Activated CD4-positive, alpha-beta T cell treated with anti-CD3 and anti-CD28 coated beads, Interleukin-2, amount 50 U/mL, for 1 hour (primary cell): ENCODE measurements around the gene NOTCH1.

Experiments
- DNase-seq: peaks from one replicate; pipeline ENCODE4 v3.0.0-alpha.2; 2020

Gene NOTCH1

GRCh38 chr9:136455043-136456002 lies 90.5 kb downstream of the NOTCH1 start:
- DNase-seq: no peak

DNA sequence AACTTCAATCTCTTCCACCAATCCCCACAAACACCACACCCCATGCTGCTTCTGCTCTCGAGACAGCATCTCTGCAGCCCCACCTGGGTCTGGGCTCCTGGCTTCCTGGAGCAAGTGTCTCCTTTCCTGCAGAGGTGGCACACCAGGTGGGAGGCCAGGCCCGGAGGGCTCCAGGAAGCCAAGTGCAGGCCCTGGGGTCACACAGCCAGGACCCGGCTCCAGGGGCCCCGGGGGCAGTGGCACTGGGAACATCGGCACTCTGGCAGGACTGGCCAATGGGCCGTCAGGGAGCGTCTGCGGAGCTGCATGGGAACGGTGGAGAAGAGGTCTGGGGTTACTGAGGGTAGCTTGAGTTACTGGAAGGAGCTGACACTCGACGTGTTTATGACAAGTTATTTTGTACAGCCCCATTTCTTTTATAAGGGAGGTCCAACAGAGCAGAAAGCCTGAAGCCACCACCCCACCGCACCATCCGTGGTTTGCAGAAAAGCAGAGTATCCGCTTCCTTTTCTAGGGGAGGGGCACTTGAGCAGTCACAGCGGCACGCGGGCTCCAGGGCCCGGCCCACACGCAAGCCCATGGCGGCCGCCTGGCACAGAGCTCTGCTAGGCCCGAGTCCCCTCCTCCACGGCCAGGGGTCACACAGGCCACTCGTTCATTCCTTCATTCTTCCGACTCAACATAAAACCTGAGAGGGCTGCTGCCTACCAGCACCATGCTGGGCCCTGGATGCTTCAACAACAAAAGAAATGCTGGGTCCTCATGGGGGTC lies 91.6 kb downstream of the NOTCH1 start:
- DNase-seq: no peak

DNA sequence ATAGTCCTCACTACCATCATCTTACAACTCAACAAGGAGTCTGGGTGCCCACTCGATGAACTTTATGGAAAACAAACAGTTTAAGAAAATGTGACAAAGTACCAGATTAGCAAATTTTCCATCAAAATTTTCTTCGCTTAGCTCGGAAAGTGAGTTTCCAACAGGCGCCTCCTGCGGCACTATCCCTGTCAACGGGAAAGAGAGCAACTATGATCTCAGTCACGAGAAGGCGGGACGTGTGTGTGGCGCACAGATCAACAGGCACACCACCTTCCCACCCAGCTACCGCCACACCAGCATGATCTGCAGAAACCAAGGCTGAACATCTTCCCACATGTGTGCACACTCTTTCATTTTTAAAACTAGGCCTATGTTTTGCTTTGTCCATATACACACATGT lies 92.5 kb downstream of the NOTCH1 start:
- DNase-seq: no peak

- DNase-seq: no peak
These were observed 94.5 kb downstream of the NOTCH1 start for GRCh38 chr9:136451221-136451877.

DNA sequence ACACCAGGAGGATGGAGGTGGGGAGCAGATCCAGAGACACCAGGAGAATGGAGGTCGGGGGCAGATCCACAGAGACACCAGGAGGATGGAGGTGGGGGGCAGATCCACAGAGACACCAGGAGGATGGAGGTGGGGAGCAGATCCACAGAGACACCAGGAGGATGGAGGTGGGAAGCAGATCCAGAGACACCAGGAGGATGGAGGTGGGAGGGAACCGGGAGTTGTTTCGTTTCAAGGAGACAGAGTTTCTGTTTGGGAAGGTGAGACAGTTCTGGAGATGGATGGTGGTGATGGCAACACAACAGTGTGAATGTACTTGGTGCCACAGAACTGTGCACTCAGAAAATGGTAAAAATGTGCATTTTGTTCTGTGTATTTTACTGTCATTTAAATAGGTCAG lies 97.2 kb downstream of the NOTCH1 start:
- no peak for DNase-seq

DNA sequence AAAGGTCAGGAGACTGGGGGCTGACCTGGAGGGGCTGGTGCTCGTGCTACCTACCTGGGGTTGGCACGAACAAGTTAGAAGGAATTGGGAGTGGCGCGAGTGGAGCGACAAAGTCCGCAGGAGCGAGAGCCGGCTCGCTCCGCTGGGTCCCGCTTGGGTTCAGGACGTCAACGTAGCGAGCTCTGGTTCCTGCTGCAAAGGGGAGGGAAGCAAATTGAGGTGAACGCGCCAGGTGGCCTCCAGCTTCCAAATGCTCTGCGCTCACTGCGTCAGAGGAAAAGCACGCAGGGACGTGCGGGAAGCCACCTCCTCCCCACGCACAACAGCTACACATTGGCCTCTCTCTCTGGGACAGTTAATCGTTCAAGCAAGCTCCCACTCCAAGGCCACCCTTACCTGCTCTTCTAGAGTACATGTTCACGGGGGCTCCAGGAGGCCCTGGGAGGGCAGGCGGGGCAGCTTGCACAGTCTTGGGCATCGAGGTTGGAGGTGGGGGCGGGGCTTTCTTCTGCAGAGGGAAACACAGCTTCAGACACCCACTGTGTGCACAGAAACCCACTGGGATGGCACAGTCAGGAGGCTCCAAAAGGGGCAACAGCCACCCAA lies 98.6 kb downstream of the NOTCH1 start:
- no peak for DNase-seq

- DNase-seq: no peak
These were observed 100.0 kb downstream of the NOTCH1 start for GRCh38 chr9:136445799-136446198.
